ENCODE results near the gene XXYLT1.

Gene XXYLT1

GRCh38 chr3:195059006-195059350 is 212.0 kb downstream of the XXYLT1 start:
- H3K27me3 ChIP-seq (ENCODE audit: low read length) = no peaks in the 10 kb centered on the region
- H2AFZ ChIP-seq (ENCODE audit: low read depth, low read length, severe bottlenecking) = no peak overlapping the region
- TF ChIP-seq CTCF (IDR thresholded peaks at IDR 0.05; ENCODE audit: insufficient read depth, low read length, poor library complexity, severe bottlenecking) (no peak), EZH2phosphoT487 (conservative IDR thresholded peaks at IDR 0.05; ENCODE audit: low read length) (no peak)
- no peak overlapping the region for H3K27ac ChIP-seq (ENCODE audit: low read depth, low read length)
- H3K4me2 ChIP-seq (ENCODE audit: low read depth, low read length, poor library complexity, severe bottlenecking) = no peak overlapping the region
- no peaks in the 10 kb centered on the region for H3K79me2 ChIP-seq (ENCODE audit: insufficient read depth, low read length)
- no peaks in the 10 kb centered on the region for H3K9me2 ChIP-seq (replicated peaks; ENCODE audit: insufficient read depth, low read length)
- no peaks in the 10 kb centered on the region for H3K9me3 ChIP-seq (ENCODE audit: insufficient read depth, low read length)
- no peaks in the 10 kb centered on the region for H3K36me3 ChIP-seq (ENCODE audit: low read length)
- H3K9ac ChIP-seq (ENCODE audit: low read length) = no peak overlapping the region
- no peak overlapping the region for H3K4me3 ChIP-seq (ENCODE audit: insufficient read depth, low read length, poor library complexity, severe bottlenecking)
- no peaks in the 10 kb centered on the region for H4K20me1 ChIP-seq (ENCODE audit: low read depth, low read length)
- no peaks in the 10 kb centered on the region for H3F3A ChIP-seq (ENCODE audit: insufficient read depth)

GRCh38 chr3:195058336-195059005 is 212.5 kb downstream of the XXYLT1 start:
- Histone ChIP-seq H3K36me3 (ENCODE audit: low read length) (no peaks in the 10 kb centered on the region), H4K20me1 (ENCODE audit: low read depth, low read length) (no peaks in the 10 kb centered on the region), H3K27me3 (ENCODE audit: low read length) (no peaks in the 10 kb centered on the region), H2AFZ (ENCODE audit: low read depth, low read length, severe bottlenecking) (no peak overlapping the region), H3K9ac (ENCODE audit: low read length) (no peak overlapping the region), H3K9me2 (replicated peaks; ENCODE audit: insufficient read depth, low read length) (no peaks in the 10 kb centered on the region), H3K79me2 (ENCODE audit: insufficient read depth, low read length) (no peaks in the 10 kb centered on the region), H3K9me3 (ENCODE audit: insufficient read depth, low read length) (no peaks in the 10 kb centered on the region), H3K4me3 (ENCODE audit: insufficient read depth, low read length, poor library complexity, severe bottlenecking) (no peak overlapping the region), H3F3A (ENCODE audit: insufficient read depth) (no peaks in the 10 kb centered on the region), H3K27ac (ENCODE audit: low read depth, low read length) (no peak overlapping the region), H3K4me2 (ENCODE audit: low read depth, low read length, poor library complexity, severe bottlenecking) (no peak overlapping the region)
- TF ChIP-seq CTCF (IDR thresholded peaks at IDR 0.05; ENCODE audit: insufficient read depth, low read length, poor library complexity, severe bottlenecking) (no peak), EZH2phosphoT487 (conservative IDR thresholded peaks at IDR 0.05; ENCODE audit: low read length) (no peak)

GRCh38 chr3:195057716-195058115 is 213.2 kb downstream of the XXYLT1 start:
- H3K4me3 ChIP-seq (ENCODE audit: insufficient read depth, low read length, poor library complexity, severe bottlenecking) = no peak overlapping the region
- H4K20me1 ChIP-seq (ENCODE audit: low read depth, low read length) = no peaks in the 10 kb centered on the region
- H3K27ac ChIP-seq (ENCODE audit: low read depth, low read length) = no peak overlapping the region
- no peaks in the 10 kb centered on the region for H3F3A ChIP-seq (ENCODE audit: insufficient read depth)
- H3K79me2 ChIP-seq (ENCODE audit: insufficient read depth, low read length) = no peaks in the 10 kb centered on the region
- no peaks in the 10 kb centered on the region for H3K9me2 ChIP-seq (replicated peaks; ENCODE audit: insufficient read depth, low read length)
- H2AFZ ChIP-seq (ENCODE audit: low read depth, low read length, severe bottlenecking) = no peak overlapping the region
- no peak overlapping the region for H3K9ac ChIP-seq (ENCODE audit: low read length)
- no peaks in the 10 kb centered on the region for H3K36me3 ChIP-seq (ENCODE audit: low read length)
- no peaks in the 10 kb centered on the region for H3K27me3 ChIP-seq (ENCODE audit: low read length)
- TF ChIP-seq EZH2phosphoT487 (conservative IDR thresholded peaks at IDR 0.05; ENCODE audit: low read length) = no peak
- no peak for TF ChIP-seq CTCF (IDR thresholded peaks at IDR 0.05; ENCODE audit: insufficient read depth, low read length, poor library complexity, severe bottlenecking)
- no peak overlapping the region for H3K4me2 ChIP-seq (ENCODE audit: low read depth, low read length, poor library complexity, severe bottlenecking)
- no peaks in the 10 kb centered on the region for H3K9me3 ChIP-seq (ENCODE audit: insufficient read depth, low read length)

Measured in SU-DHL-6 (cell line).